Activated T-helper 9 cell treated with anti-CD3 and anti-CD28 coated beads, Interleukin-2, amount 50 U/mL, for 16 hours (primary cell): ENCODE measurements around the gene CRTAC1.
"Not testable (repeated sequence)": the region's sequence is repeated elsewhere in the genome, so short reads cannot be mapped to it uniquely, and the experiment has no call there.

Experiments used
- DNase-seq: peaks from one replicate; pipeline ENCODE4 v3.0.0-alpha.2; 2020; ENCODE audit warnings: low read depth

CRTAC1 gene

DNA sequence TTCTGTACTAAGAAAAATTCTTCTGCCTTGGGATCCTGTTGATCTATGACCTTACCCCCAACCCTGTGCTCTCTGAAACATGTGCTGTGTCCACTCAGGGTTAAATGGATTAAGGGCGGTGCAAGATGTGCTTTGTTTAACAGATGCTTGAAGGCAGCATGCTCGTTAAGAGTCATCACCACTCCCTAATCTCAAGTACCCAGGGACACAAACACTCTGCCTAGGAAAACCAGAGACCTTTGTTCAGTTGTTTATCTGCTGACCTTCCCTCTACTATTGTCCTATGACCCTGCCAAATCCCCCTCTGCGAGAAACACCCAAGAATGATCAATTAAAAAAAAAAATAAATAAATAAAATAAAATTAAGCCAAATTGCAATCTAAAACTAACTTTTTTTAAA lies 188.3 kb downstream of the CRTAC1 start:
- not testable (repeated sequence) for DNase-seq

DNA sequence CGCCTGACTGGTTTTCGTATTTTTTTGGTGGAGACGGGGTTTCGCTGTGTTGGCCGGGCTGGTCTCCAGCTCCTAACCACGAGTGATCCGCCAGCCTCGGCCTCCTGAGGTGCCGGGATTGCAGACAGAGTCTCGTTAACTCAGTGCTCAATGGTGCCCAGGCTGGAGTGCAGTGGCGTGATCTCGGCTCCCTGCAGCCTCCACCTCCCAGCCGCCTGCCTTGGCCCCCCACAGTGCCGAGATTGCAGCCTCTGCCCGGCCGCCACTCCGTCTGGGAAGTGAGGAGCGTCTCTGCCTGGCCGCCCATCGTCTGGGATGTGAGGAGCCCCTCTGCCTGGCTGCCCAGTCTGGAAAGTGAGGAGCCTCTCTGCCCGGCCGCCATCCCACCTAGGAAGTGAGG lies 189.3 kb downstream of the CRTAC1 start:
- DNase-seq, result not testable (repeated sequence)

DNA sequence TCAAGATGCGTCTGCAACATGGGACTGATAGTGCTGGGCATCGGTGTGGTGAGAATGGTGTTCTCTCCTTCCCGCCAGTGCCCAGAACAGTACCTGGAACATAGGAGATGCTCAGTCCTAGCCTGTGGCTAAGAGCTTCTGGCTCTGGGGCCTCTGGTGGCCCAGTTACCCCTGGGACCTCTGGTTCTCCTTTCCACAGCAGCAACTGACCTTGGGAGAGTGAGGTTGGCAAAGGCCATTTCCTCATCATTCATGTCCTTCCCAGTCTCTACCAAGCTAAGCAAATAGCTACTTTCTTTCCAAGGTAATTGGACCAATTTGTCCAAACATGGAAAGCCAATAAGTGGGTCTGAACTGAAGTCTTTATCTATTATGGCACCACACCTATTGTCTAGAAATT lies 192.3 kb downstream of the CRTAC1 start:
- DNase-seq, result no peak

DNA sequence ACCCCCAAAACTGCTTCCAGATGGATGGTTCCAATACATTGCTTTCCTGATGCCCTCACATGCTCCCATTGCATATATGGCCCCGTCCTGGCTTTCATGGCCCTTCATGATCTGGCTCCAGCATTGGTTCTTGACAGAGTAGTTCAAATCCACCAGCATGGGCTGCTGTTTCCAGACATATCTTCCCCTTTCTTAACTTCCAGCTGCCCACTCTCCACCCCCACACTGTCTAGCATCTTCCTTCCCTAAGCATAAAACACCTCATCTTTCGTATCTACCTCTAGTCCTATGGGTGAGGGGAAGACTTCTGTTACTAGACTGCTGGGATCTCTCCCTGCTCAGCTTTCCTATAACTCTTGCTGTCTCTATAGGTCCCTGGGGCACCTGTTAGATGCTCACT lies 194.0 kb downstream of the CRTAC1 start:
- no peak for DNase-seq

DNA sequence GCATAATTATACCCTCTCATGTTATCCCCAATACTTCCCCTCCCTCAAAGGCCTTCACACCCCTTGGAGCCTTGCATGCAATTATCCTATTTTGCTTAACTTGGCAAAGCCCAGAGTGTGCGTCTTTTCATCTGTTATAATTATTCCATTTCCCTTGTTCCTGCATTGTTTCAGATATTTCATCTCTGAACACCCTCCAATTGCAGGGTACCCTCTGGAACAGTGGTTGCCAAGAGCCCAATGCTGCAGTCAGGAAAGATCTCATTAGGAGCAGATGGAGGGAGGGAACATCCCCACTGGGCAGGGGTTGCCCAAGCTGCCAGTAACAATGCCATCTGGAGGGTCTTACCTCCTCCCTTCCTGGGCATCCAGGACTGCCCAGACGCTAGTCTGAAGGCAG lies 199.2 kb downstream of the CRTAC1 start:
- DNase-seq, result no peak

DNA sequence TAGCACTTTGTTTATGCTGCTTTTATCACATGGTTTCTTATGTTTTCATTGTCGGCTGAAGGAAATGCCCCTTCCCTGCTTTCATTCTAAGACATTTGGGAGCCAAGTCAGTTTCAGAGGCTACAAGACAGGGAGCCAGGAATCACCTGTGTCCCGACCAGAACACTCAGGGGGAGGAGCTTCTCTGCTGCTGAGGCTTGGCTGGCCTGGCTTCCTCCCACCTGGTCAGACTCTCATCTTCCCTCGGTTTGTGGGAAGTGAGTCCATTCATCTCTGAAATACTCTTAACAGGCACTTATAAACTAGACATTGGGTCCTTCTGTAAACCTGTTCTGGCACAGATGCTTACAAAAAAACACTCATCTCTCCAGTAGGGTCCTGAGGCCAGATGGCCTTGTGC lies 200.4 kb downstream of the CRTAC1 start:
- DNase-seq, result no peak

DNA sequence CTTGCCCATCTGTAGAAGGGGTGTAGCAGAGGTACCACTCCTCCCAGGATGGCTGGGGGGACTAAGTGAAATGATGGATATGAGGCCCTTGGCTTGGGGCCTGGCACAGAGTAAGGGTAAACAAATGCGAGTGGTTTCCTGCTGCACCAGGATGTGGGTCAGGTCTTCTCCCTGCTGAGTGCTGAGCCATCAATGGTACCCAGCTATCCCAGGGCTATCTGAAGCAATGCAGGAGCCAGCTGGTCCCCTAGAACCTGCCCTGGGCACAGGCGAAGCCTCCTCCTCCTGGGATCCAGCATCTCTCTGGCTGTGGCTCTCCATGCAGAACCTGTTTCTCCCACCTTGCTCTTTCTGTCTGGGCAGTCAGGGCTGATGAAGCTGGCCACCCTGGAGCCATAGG lies 201.7 kb downstream of the CRTAC1 start:
- no peak for DNase-seq

DNA sequence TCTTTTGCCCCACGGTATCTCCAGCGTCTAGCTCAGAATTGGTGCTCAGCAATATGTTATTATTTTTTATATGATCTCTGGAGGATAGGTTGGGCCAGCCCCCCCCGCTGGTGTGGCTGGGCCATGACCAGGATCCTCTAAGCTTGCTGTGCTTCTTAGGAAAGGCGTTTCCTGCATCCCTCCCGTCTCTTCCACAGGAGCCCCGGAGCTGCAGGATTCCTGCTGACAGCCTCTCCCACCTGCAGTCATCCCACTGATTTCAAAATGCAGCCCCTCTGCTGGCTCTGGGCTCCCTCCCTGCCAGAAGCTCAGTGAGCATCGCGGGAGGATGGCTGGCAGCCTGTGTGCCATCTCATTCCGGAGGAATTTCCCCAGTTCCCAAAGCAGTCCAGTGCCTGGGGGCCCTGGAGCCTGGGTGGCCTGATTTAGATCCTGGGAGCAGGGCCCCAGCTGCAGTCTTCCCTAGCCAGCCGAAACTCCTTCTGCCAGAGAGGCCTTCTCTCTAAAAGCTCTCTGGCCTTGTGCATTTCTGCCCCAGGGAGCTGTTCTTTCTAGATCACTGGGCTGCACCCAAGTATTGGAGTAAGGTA lies 202.6 kb downstream of the CRTAC1 start:
- no peak for DNase-seq

DNA sequence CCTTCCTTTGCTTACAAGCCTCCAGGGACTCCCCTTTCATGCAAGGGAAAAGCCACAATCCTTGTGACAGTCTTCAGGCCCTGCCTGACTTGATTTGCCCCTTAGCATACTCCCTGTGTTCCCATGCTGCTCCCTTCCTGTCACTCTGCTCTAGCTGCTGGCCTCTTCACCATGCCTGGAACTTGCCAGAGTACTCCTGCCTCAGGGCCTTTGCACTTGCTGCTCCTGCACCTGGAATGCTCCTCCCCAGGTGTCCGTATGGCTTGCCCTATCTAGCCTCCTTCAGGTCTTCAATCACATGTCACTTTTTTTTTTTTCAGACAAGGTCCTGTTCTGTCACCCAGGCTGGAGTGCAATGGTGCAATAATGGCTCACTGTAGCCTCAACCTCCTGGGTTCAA lies 203.5 kb downstream of the CRTAC1 start:
- no peak for DNase-seq

DNA sequence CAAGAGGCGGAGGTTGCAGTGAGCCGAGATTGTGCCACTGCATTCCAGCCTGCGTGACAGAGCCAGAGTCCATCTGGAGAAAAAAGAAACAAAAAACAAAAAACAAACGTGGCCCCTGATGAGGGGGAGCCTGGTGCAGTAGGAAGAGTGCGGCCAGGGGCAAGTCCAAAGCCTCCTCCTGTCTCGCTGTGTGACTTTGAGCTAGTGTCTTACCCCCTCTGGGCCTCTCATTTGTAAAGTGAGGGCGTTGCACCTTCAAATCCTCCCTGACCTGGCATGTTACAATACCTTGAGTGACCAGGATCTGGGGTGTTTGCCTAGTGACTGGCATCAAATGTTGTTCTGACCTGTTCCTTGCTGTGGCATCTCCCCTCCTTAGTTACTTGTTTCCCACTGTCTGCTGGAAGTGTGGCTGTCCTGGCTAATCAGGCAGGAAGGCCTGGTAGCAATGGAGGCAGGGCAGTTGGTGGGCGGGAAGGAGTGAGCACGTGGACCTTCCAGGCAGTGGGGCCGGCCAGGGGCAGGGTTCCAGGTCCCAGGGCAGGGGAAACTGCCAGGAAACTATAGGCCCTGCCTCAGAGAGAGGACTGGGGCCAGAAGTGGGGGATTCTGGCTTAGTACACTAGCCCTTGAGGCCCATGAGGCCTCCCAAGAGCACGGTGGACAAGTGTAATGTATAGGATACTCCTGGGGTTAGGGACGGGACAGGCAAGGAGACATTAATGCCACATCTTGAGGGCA lies 205.2 kb downstream of the CRTAC1 start:
- DNase-seq, result no peak

DNA sequence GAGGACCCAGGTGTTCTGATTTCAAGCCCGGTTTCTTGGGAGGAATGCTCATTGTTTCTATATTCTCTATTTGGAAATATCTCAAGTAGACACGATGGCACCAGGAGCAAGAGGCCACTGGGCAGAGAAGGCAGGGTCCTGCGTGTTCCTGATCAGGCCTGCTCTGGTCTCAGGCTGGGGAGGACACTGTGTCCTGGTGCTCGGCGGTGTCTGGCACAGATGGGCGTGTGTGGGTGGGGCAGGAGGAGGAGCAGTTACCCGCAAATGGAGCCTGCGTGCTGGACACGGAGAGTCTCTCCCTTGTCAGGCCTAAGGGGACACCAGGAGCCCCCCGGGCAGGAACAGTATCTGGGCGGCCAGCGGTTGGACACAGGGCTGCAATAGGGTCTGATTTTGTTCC lies 206.7 kb downstream of the CRTAC1 start:
- no peak for DNase-seq

DNA sequence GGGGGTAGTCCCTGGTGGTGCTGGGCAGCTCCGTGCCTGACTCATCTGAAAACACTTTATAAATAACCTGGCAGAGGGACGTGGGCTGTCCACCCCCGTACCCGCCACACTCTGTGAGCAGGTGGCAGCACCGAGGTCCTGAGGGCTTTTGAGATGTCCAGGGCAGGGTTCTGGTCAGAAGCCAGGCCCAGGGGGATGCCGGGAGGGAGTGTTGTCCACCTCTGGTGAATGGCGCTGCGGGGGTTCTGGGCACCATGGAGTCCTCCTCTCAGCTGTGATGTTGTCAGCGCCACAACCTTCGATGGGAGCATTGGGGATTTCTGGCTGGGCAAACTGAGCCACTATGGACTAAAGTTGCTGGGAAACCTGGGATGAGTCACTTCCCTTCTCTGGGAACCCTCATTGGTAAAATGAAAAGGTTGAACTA lies 208.1 kb downstream of the CRTAC1 start:
- DNase-seq, result no peak

DNA sequence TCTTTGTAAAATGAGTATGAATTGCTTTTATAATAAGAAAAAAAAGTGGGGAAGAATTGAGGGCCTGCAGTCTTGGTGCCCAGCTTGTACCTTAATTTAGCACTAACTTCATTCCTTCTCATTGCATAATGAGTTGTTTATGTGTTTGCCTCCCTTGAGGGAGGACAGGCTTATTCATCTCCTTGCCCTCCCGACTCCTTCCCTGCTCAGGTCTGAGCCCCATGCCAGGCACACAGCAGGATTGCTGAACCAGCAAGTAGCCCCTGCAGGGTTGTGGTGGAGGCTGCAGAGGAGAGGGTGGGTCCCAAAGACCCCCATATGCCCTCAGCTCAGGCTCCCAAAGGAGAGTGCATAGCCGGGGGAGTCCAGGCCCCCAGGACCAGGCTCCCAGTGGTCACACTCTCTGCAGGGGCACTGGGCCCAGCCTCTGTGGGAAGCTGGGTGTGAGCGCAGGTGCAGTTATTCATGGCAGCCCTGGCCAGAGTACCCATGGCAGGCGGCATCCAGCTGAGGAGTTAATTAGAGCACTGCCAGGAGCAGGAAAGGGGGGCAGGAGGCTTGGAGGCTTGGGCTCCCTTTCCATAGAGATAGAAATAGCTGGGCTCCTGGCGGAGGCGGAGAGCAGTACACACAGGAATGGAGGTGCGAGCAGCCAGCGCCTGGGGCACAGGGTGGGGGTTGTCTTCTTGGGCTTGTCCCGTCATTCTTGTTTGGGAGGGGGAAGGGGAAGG lies 208.9 kb downstream of the CRTAC1 start:
- DNase-seq, result no peak

DNA sequence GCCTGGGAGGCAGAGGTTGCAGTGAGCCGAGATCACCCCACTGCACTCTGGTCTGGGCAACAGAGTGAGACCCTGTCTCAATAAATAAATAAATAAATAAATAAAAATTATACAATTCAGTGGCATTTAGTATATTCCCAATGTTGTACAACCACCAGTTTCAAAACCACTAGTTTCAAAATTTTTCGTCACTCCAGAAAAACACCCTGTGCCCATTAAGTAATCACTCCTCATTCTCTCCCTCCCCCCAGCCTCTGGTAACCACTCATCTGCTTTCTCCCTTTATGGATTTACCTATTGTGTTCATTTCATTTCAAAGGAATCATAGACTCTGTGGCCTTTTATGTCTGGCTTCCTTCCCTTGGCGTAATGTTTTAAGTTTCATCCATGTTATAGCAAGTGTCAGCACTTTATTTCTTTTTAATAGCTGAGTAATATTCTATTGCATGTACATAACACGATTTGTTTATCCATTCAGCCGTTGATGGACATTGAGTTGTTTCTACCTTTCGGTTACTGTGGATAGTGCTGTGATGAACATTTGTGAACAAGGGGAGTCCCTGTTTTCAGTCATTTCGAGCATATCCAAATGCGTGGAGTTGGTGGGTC lies 210.2 kb downstream of the CRTAC1 start:
- DNase-seq, result no peak

DNA sequence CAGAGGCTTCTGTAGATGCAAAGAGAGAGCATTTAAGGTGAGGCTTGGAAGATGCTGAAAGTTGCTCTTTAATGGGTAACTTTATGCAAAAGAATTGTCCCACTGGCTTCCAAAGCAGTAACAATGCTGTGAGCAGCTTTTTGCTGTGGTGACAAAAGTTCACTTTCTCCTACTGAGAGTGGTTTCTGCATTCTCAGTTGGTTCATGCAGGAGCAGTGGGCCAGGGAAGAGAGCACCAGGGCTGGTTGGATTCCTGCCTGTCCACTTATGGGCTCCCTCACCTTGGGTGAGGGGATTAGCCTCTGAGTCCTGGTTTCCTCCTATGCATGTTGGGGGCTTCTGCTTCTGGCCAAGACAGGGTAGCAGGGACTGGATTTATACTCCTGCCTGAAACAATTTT lies 211.8 kb downstream of the CRTAC1 start:
- no peak for DNase-seq

DNA sequence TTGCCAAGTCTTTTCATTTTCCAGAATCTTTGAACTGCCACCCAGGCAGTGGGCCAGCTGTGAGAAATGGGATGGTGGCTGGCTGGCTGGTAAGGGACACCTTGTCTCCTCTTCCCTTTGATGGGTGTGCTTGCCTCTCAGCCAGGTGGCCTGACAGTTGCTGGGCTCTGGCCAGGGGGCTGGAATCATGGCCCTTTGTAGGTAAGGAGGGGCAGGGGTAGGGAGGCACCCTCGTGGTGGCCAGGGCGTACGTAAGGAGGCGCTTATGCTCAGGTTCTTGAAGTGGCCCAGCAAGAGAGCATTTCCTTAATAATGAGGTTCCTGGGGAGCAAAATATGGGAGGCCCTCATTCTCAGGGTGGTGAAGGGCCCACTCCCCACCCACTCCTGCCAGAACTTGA lies 213.8 kb downstream of the CRTAC1 start:
- no peak for DNase-seq
